K562 (cell line): ENCODE results near the gene CREB3L2. TPM values are rescaled to one million over a fixed set of nuclear protein-coding genes. Genes with fewer than 3 reads are reported as not detected.

ENCODE experiments used
- CHAMP1 ChIP-seq: fragments of 450-650 bp; IDR thresholded peaks from 2 replicates; pipeline ENCODE4 v1.6.1; 2016; ENCODE audit warnings: mild to moderate bottlenecking
- CREM ChIP-seq: IDR thresholded peaks from 2 replicates; pipeline ENCODE4 v1.6.1; 2014; ENCODE audit warnings: antibody characterized with exemption, low read depth
- ELF4 ChIP-seq: fragments of 450-650 bp; formaldehyde crosslinking; IDR thresholded peaks from 2 replicates; pipeline ENCODE4 v1.4.0; 2022; ENCODE audit warnings: missing genetic modification characterization
- FOXK2 ChIP-seq, 2 experiments: fragments of 450-650 bp; IDR thresholded peaks in 1 of 2; conservative IDR thresholded peaks in 1 of 2; 2 replicates each; pipeline ENCODE4 v1.6.1; 2016; ENCODE audit warnings: low read depth in 2 of 2, mild to moderate bottlenecking in 1 of 2
- MAX ChIP-seq: sonication (generic); formaldehyde crosslinking; IDR thresholded peaks from 2 replicates; pipeline ENCODE4 v1.9.0; 2022; ENCODE audit warnings: mild to moderate bottlenecking, missing genetic modification reagents
- POLR3G ChIP-seq: IDR thresholded peaks from 2 replicates; pipeline ENCODE4 v1.6.1; 2011; ENCODE audit not compliant: insufficient read length, insufficient replicate concordance; ENCODE audit errors: extremely low read depth
- PRPF4 ChIP-seq: fragments of 200-400 bp; formaldehyde crosslinking; IDR thresholded peaks from one replicate; pipeline ENCODE4 v1.6.1; 2017; ENCODE audit warnings: low read length, low read depth, mild to moderate bottlenecking; ENCODE audit not compliant: insufficient read depth, poor library complexity, severe bottlenecking
- SMAD2 ChIP-seq: fragments of 150-350 bp; IDR thresholded peaks from 2 replicates; pipeline ENCODE4 v1.6.1; 2014; ENCODE audit warnings: low read depth, mild to moderate bottlenecking, low read length
- SRSF9 ChIP-seq: fragments of 200-400 bp; formaldehyde crosslinking; IDR thresholded peaks from 2 replicates; pipeline ENCODE4 v1.6.1; 2017; ENCODE audit warnings: low read depth, low read length, borderline replicate concordance
- ZNF583 ChIP-seq: fragments of 250-450 bp; sonication (Bioruptor Pico); IDR thresholded peaks from 2 replicates; pipeline ENCODE4 v1.4.0; 2020
- ZNF707 ChIP-seq: fragments of 250-450 bp; sonication (Bioruptor Pico); conservative IDR thresholded peaks from 2 replicates; pipeline ENCODE4 v1.8.0; 2022; ENCODE audit warnings: inconsistent platforms, mild to moderate bottlenecking, moderate library complexity
- polyA plus RNA-seq, 8 experiments: library from polyadenylated mRNA; depleted of rRNA in 4 of 8; stranded (reverse) in 5 of 8; unstranded in 3 of 8; fragments of >200 nt; fragmentation: Nextera tagmentation in 2 of 8; fragmentation: Illumina TruSeq in 1 of 8; extraction: Ambion mirVana in 2 of 8; extraction: Trizol in 1 of 8; gene quantifications; 2 replicates each; pipeline versions ENCODE4 v1.2.1 to v1.2.3, GENCODE V29; 2011 to 2014; ENCODE audit warnings: inconsistent platforms in 1 of 8, missing spikeins in 1 of 8
- total RNA-seq, 7 experiments: library from RNA; depleted of rRNA in 6 of 7; stranded (reverse); fragments of >200 nt in 6 of 7; fragmentation: Illumina TruSeq in 2 of 7; extraction: Trizol in 2 of 7; gene quantifications; 2 replicates each; pipeline versions ENCODE4 v1.2.1 to v1.2.3, GENCODE V29; 2011 to 2021; ENCODE audit warnings: low replicate concordance in 1 of 7
- TF ChIP-seq, protein P1 (sequence below): fragments of 250-450 bp; sonication (Bioruptor Pico); IDR thresholded peaks from 2 replicates; pipeline ENCODE4 v1.5.1; 2021; ENCODE audit warnings: mild to moderate bottlenecking
- TF ChIP-seq, protein P2 (sequence below): sonication (generic); formaldehyde crosslinking; IDR thresholded peaks from 2 replicates; pipeline ENCODE4 v1.8.0; 2022; ENCODE audit warnings: mild to moderate bottlenecking, missing genetic modification reagents

Gene CREB3L2
- total and polyA plus RNA-seq, 9 of the 15 experiments (the other 6 are each of a cell fraction or from before 2014, with no cell fraction given) = 7.1 to 45.6 (median 15.8) TPM

DNA sequence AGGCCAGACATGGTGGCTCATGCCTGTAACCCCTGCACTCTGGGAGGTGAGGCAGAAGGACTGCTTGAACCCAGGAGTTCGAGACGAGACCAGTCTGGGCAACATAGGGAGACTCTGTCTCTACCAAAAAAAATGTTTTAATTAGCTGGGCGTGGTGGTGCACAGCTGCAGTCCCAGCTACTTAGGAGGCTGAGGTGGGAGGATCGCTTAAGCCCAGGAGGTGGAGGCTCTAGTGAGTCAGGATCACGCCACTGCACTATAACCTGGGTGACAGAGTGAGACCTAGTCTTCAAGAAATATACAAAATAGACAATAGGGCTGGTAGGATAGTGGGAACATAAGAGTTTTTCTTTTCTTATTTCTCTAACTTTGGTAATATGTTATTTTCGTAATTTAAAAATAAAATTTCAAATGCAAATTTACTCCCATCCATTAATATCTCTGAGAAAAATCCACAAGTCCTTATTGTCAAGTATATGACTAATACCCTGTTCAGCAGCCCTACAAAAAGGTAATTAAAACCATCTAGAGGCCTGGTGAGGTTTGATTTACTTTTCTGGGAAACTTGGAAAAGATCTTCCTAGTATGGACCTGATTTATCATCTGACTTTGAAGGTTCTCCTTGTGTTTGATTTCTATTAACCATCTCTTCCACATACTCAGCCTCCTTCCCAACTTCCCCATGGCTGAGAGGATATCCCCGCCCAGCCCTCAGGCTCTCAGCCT lies 50.0 kb downstream of the CREB3L2 start (continued):
- no peak for TF ChIP-seq ELF4
- TF ChIP-seq SMAD2 = no peak
- TF ChIP-seq PRPF4 = no peak
- TF ChIP-seq ZNF707 (CRISPR knock-in tag) = no peak
- TF ChIP-seq, protein P1, sequence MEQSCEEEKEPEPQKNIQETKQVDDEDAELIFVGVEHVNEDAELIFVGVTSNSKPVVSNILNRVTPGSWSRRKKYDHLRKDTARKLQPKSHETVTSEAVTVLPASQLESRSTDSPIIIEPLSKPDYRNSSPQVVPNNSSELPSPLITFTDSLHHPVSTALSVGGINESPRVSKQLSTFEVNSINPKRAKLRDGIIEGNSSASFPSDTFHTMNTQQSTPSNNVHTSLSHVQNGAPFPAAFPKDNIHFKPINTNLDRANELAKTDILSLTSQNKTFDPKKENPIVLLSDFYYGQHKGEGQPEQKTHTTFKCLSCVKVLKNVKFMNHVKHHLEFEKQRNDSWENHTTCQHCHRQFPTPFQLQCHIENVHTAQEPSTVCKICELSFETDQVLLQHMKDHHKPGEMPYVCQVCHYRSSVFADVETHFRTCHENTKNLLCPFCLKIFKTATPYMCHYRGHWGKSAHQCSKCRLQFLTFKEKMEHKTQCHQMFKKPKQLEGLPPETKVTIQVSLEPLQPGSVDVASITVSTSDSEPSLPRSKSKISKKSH = no peak
- no peak for TF ChIP-seq ZNF583 (CRISPR knock-in tag)
- TF ChIP-seq SRSF9 = no peak
- TF ChIP-seq POLR3G = no peak
- TF ChIP-seq CHAMP1 = no peak
- TF ChIP-seq, protein P2, sequence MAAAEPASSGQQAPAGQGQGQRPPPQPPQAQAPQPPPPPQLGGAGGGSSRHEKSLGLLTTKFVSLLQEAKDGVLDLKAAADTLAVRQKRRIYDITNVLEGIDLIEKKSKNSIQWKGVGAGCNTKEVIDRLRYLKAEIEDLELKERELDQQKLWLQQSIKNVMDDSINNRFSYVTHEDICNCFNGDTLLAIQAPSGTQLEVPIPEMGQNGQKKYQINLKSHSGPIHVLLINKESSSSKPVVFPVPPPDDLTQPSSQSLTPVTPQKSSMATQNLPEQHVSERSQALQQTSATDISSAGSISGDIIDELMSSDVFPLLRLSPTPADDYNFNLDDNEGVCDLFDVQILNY = no peak
- TF ChIP-seq FOXK2 (conservative IDR thresholded peaks at IDR 0.05 in 1 of 2, IDR thresholded peaks at IDR 0.05 in 1 of 2; ENCODE audit: low read depth in 2 of 2) = no peak
- TF ChIP-seq MAX = 0 out of 2 replicates have a peak, but pooled peaks have one; percentile 14
- no peak for TF ChIP-seq CREM
